ENCODE data around the gene PGPEP1. TPM values are rescaled to one million over a fixed set of nuclear protein-coding genes. Genes with fewer than 3 reads are reported as not detected.

Gene PGPEP1
- total RNA-seq, 1 donor from 2014 or later: 49.6 TPM

Small RNAs within 50 kb of the gene (microRNA-seq; reads per million reads assigned to microRNA genes)
- not detected for gene MIR3189

Other genes with a start within 250 kb of the PGPEP1 start
- gene MAST3, start 242.8 kb upstream of the PGPEP1 start, total RNA-seq: 20.1 TPM
- 19.5 TPM for gene PIK3R2, start 187.4 kb upstream of the PGPEP1 start, total RNA-seq
- 82.2 TPM for gene IFI30, start 166.8 kb upstream of the PGPEP1 start, total RNA-seq
- gene MPV17L2, start 147.4 kb upstream of the PGPEP1 start, total RNA-seq: 9.2 TPM
- 2.9 TPM for gene RAB3A, start 136.6 kb upstream of the PGPEP1 start, total RNA-seq
- gene PDE4C, start 114.2 kb upstream of the PGPEP1 start, total RNA-seq: 2.1 TPM
- gene IQCN, start 66.1 kb upstream of the PGPEP1 start, total RNA-seq: 12.7 TPM
- 298 TPM for gene JUND, start 59.0 kb upstream of the PGPEP1 start, total RNA-seq
- gene LSM4, start 17.5 kb upstream of the PGPEP1 start, total RNA-seq: 45.7 TPM
- gene GDF15, start 45.6 kb downstream of the PGPEP1 start, total RNA-seq: 8.3 TPM
- 8.2 TPM for gene LRRC25, start 57.0 kb downstream of the PGPEP1 start, total RNA-seq
- gene SSBP4, start 78.8 kb downstream of the PGPEP1 start, total RNA-seq: 82.5 TPM
- 112 TPM for gene ISYNA1, start 97.5 kb downstream of the PGPEP1 start, total RNA-seq
- gene ELL, start 181.5 kb downstream of the PGPEP1 start, total RNA-seq: 28.9 TPM
- gene FKBP8, start 203.0 kb downstream of the PGPEP1 start, total RNA-seq: 296 TPM
- gene KXD1, start 217.3 kb downstream of the PGPEP1 start, total RNA-seq: 97.2 TPM
- gene UBA52, start 231.3 kb downstream of the PGPEP1 start, total RNA-seq: 779 TPM
- gene REX1BD, start 248.2 kb downstream of the PGPEP1 start, total RNA-seq: 58.1 TPM